Kidney epithelial cell (primary cell): ENCODE results near the gene GABBR2. TPM values are rescaled to one million over a fixed set of nuclear protein-coding genes. Genes with fewer than 3 reads are reported as not detected.

ENCODE experiments used
- DNase-seq: peaks from one replicate; pipeline ENCODE4 v3.0.0-alpha.2; 2010; ENCODE audit warnings: low read depth
- H3K27me3 ChIP-seq: 2 replicates; pipeline ENCODE4 v1.6.0; 2011; ENCODE audit warnings: low read length; ENCODE audit not compliant: control insufficient read depth, insufficient read depth
- H3K36me3 ChIP-seq: 2 replicates; pipeline ENCODE4 v1.5.1; 2011; ENCODE audit warnings: low read length; ENCODE audit not compliant: control insufficient read depth, insufficient read depth
- H3K4me3 ChIP-seq: 2 replicates; pipeline ENCODE4 v1.5.1; 2011; ENCODE audit warnings: low read depth, mild to moderate bottlenecking, control low read depth, low read length
- total RNA-seq: library from RNA; depleted of rRNA; stranded (reverse); fragments of >200 nt; gene quantifications from 2 replicates; pipeline ENCODE4 v1.2.3, GENCODE V29; 2015
- TF ChIP-seq, protein P1 (sequence below): IDR thresholded peaks from 2 replicates; pipeline ENCODE4 v1.5.1; 2011; ENCODE audit warnings: mild to moderate bottlenecking, moderate library complexity, low read length, control low read depth, inconsistent platforms; ENCODE audit not compliant: insufficient read depth, poor library complexity, severe bottlenecking

GABBR2 gene
- total RNA-seq, 1 donor from 2014 or later: 10.8 TPM

GRCh38 chr9:98344581-98344980, 364.2 kb downstream of the GABBR2 start:
- H3K36me3 ChIP-seq: no peaks in the 10 kb centered on the region
- no peak for DNase-seq
- TF ChIP-seq, protein P1, sequence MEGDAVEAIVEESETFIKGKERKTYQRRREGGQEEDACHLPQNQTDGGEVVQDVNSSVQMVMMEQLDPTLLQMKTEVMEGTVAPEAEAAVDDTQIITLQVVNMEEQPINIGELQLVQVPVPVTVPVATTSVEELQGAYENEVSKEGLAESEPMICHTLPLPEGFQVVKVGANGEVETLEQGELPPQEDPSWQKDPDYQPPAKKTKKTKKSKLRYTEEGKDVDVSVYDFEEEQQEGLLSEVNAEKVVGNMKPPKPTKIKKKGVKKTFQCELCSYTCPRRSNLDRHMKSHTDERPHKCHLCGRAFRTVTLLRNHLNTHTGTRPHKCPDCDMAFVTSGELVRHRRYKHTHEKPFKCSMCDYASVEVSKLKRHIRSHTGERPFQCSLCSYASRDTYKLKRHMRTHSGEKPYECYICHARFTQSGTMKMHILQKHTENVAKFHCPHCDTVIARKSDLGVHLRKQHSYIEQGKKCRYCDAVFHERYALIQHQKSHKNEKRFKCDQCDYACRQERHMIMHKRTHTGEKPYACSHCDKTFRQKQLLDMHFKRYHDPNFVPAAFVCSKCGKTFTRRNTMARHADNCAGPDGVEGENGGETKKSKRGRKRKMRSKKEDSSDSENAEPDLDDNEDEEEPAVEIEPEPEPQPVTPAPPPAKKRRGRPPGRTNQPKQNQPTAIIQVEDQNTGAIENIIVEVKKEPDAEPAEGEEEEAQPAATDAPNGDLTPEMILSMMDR: no peak
- H3K4me3 ChIP-seq: no peak overlapping the region
- peaks cover 3% of the 10 kb centered on the region for H3K27me3 ChIP-seq

DNA sequence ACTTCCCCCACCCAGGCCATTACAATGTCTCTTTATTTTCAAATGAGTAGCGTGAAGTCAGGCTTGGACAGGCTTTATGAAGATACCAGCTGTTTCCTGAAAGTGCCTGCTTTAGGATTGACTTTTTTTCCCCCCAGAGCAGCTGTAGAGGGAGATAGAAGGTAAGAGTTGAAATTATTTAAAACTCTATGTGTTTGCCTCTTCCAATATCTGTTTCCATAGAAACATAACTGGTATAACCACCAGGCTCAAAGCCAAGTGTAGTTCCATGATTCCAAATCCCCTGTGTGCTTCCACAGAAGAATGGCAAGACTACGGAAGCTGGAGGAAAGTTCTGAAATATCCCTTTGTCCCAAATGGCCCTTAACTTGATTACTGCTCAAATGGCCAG, 365.9 kb downstream of the GABBR2 start:
- Histone ChIP-seq H3K27me3 (peaks cover 3% of the 10 kb centered on the region), H3K4me3 (no peak overlapping the region), H3K36me3 (no peaks in the 10 kb centered on the region)
- no peak for DNase-seq
- TF ChIP-seq, protein P1: no peak

- H3K27me3 ChIP-seq: peaks cover 3% of the 10 kb centered on the region
- no peak overlapping the region for H3K4me3 ChIP-seq
- H3K36me3 ChIP-seq: no peaks in the 10 kb centered on the region
- TF ChIP-seq, protein P1: no peak
- DNase-seq: no peak
Measured at GRCh38 chr9:98342098-98342819, 366.5 kb downstream of the GABBR2 start.

DNA sequence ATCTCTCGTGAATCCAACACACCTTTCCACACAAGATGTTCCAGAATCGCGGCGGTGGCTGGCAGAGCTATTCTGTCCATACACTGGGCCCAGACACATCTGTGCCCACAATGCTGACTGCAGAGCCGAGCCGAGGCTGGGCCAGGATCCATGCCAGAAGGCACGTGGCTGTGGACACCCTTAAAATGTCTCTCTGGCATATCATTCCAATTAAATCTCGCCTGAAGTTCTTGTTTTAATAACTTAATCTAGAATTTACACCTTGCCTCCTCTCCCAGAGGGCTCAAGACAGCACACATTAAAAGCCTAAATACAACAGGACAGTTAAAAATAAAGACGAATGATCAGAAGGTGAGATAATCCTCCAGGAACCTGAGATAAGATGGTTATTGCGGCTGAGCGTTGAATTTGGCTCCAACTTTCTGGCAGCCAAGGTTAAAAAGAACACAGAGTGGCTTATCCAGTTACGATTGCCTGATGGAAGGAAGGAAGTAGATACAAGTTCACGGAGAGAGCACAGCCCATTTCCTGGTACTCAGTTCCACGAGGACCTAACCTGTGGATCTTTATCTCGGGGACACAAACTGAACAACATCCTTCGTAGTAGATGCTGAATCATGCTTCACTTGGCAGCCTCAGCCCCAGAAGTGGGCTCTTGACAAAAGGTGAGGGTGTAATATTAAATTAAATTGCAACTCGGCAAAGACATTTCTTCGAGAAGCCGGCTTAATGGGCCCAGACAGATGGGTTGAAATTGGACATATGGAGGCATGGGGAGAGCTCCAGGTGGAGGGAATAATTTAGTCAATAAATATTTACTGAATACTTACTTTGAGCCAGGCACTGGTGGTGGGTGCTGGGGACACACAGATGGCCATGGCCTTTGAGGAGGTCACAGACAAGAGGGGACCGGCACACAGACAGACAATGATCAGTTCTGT, 367.3 kb downstream of the GABBR2 start:
- TF ChIP-seq, protein P1: no peak
- no peaks in the 10 kb centered on the region for H3K36me3 ChIP-seq
- H3K27me3 ChIP-seq: peaks cover 3% of the 10 kb centered on the region
- DNase-seq: no peak
- no peak overlapping the region for H3K4me3 ChIP-seq

GRCh38 chr9:98339987-98340800, 368.5 kb downstream of the GABBR2 start:
- Histone ChIP-seq H3K36me3 (no peaks in the 10 kb centered on the region), H3K4me3 (no peak overlapping the region), H3K27me3 (peaks cover 3% of the 10 kb centered on the region)
- TF ChIP-seq, protein P1: no peak
- DNase-seq: no peak
